GM20431 (cell line): ENCODE data around the gene BBS9.

ENCODE experiments used
- in situ Hi-C: fragments of 300-500 bp; cut with MseI, MboI; formaldehyde crosslinking; loops from one replicate; pipeline ENCODE4 v1.15.0; 2020; ENCODE audit warnings: low sequenced_read_pairs; ENCODE audit not compliant: unreplicated experiment

BBS9 gene

DNA sequence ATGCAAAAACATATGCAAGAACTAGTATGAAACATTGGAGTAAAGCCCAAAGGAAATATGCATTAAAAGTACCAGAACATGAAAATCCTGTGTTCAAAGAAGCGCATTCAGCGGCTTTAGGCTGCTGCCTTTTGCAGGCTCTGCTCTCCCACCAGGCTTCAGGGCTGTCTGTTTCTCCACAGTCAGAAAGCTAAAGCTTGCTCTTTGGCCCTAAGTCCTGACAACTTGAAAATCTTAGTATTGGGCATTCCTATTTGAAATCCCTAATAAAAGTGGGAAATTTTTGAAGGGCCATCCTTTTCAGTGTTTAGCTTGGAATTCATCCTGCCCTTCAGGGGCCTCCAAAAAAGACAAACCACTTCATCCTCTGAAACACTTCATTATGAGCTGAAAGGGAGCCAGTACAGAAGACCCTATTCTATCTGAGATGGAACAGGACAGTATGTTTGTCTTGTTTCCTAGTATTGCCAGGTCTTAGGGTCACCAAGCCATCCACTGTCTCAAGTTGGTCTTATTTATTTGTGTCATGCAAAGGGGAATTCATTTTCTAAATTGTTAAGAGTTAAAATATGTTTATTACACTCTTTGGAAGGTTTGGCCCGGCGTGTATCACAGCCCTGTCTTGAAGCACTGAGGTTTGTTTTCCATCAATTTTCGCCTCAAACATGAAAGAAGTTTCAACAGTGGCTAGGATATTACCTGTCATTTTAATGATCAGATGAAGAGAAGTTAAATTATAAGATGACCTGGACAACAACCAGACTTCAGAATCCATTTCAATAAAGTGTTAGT is 449.7 kb downstream of the BBS9 start:
- in situ Hi-C loops, result no loop called here

DNA sequence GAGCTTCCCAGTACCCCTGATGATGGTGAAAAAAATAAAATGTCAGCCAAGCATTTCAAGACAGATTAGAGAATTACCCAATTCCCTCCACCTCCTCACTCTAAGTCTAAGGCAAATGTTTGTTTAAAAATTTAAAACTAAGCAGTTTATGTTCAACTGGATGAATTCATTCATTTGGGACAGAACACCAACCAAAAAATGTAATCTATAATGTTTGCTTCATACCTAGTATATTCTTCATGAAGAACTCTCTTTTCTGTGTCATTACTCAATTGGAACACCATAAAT is 450.3 kb downstream of the BBS9 start:
- in situ Hi-C loops, result no loop called here

DNA sequence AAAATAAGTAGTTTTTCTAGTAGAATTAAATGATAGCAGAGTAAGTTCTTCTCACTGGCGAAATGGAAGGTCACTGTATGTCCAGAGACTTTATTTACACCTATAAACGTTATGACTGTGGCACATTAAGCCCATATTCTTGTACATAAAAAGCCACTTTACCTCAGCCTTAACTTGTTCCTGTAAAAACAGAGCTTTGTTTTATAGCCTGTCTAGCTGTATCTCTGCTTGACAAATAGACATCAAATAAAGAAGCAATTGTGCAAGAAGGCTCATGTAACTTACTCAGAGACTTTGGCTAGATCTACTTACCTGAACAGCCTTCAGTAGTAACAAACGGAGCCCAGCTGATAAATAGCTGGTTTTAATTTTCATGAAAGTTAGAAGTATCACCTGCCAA is 451.9 kb downstream of the BBS9 start:
- in situ Hi-C loops, result no loop called here

DNA sequence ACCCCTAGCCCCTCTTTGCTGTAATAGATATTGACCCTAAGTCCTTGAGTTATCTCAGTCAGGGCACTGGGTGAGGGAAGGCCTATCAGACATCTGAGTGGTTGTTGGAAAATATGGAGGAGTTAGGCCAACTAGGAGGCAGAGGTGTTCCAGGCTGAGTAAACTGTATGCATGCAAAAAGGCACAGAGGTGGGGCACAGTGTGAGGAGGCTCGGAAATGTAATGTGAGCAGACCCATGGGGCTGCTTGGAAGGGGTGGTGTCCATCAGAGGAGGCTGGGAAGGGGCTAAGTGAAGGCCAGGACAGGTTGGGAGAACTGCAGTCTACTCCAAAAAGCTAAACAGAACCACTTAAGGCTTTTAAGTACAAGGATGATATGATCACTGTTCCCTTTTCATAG is 452.7 kb downstream of the BBS9 start:
- in situ Hi-C loops, result no loop called here

DNA sequence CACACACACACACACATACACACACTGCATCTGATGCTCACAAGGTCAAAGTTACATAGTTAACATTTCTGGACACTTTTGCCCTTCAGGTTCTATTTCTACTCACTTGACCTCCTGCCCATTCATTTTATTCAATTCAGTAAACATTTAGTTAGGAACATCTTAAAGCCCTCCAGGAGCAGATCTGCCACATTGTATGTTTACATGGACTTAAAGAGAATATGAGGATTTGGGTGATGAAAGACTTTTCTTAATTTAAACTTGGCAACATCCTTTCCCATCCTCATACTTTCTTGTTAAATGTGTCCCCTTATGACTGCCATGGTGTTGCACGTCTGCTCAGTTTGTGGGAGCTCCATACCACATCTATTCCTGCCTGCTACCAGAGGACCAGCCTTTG is 453.2 kb downstream of the BBS9 start:
- in situ Hi-C loops, result no loop called here

DNA sequence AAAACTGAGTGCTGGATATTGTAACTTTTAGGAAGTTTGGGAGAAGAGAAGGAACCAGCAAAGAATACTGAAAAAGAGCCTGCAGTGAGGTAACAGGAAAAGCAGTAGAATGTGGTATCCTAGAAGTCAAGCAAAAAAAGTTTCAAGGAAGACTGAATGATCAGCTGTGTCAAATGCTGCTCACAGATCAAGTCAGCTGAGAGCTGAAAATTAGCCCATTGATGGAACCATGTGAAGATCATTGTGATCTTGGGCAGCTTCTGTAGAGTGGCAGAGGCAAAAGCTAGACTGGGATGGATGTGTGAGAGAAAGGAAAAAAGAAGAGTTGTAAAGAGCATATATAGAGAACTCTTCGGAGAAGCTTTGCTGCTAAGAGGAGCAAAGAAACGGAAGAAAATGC is 460.5 kb downstream of the BBS9 start:
- in situ Hi-C loops, result no loop called here

DNA sequence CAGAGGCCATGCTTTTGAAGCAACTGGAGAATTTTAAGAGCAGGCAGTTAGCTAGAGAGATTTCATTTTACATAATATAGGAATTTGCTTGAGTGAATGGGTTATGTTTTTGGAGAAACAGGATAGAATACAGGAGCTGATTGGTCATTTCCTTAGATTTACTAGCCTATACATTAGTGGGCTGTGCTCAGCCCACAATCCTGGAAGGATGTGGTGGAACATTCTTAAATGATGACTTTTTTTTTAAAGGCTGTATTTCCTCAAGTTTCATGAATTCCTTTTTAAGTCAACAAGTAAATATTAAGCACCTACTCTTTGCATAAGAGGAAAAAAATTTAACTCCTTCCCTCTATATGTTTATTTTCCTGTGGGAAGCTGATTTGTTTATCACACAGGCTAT is 461.6 kb downstream of the BBS9 start:
- in situ Hi-C loops, result no loop called here

DNA sequence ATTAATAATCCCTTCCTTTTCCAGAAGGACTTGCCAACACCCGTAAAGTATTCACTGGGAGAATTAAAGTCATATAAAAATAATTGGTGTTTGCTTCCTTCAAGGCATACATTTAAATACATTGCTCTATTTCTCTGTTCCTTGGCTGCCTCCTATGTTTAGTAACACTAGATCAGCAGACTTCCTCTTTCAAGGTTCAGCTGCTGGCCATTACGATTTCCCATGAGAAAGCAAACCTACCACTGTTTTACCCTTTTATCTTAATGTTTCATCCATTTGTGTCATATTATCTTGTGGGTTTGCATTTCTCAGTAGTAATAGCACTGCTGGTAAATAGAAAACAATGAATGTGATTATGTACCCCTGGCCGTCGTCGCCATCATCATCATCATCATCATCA is 462.1 kb downstream of the BBS9 start:
- in situ Hi-C loops, result no loop called here

DNA sequence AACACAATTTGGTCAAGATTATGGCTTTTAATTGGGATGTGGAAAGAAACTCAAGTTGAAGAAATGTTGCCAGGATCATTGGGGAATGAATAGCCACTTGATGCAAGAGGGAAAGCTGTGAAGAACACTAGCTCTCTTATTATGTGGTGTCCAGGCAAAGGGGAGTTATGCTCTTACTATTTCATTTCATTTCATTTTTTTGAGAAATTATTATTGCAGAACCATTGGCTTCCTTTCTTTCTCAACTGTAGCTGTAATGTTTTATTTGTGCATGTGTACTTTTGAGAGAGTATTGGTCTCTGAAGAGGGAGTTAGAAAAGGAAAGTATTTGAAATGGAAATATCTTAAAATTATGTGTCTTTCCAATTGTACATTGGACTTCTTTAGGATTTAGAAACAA is 463.4 kb downstream of the BBS9 start:
- in situ Hi-C loops, result no loop called here

DNA sequence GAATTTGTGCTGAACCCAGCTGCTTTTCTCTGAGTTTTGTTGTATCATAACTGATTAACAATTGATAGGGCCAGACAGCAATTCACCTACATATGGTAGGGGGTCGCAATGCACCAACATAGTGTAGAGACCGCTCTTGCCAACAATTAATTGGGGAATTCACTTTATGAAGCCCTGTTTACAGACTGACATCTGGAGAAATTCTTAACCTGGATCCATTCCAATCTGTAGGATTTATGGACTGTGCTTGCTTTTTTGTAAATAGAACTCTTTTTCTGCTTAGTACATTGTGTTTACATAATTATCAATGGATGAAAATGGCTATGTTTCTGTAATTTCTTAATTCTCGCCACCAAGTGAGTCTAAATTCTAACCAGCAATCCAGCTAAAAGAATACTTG is 464.2 kb downstream of the BBS9 start:
- in situ Hi-C loops, result no loop called here

DNA sequence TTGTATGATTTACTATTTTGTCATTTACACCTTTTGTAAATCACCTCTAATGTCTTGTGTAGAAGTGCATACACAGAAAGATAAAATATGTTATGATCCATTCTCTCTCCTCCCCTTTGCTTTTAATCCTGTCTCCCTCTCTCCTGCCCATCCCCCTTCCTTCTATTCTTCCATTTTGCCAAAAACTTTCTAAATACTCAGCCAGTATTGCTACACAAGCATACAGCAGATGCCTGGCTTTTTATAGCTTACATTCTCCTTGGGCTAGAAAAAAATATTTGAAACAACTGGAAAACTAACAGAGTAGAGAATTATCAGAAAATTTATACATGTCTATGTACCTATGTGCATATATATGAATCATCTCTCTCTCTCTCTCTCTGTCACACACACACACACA is 467.3 kb downstream of the BBS9 start:
- in situ Hi-C loops, result no loop called here

DNA sequence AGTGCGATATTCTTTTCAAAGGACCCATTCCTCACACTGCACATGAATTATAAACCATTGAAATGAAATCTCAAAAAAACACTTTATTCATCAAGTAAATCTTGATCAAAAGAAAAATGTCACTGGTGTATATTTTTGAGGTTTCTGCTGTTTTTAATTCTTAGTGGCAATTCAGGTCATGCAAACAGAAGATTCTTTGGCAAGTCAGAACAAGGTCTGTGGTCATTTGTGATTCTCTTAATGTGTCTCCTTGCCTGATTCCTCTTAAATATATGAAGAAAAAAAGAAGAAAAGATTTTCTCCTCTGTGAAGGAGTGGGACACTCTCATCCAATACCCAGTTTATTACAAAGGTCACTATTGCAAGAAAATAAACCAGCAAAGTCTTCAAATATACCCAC is 467.8 kb downstream of the BBS9 start:
- in situ Hi-C loops, result no loop called here

DNA sequence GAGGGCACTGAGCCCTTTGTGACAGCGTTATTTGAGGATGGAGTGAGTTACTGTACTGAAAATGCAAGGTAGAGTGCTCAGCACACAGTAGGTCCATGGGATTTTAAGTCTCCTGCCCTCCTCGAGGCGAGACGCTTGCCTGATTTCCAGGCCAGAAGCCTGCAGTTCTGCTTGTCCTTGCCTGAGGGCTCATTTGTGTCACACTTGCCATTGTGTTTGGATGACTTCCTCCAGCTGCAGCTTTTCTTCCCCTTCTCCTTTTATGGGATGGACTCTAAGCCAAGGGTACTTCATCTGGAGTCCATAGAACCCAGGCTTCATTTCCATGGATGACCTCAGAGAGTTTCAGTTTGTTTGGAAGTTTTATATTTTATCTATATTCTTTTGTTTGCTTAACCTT is 471.7 kb downstream of the BBS9 start:
- in situ Hi-C loops, result no loop called here

DNA sequence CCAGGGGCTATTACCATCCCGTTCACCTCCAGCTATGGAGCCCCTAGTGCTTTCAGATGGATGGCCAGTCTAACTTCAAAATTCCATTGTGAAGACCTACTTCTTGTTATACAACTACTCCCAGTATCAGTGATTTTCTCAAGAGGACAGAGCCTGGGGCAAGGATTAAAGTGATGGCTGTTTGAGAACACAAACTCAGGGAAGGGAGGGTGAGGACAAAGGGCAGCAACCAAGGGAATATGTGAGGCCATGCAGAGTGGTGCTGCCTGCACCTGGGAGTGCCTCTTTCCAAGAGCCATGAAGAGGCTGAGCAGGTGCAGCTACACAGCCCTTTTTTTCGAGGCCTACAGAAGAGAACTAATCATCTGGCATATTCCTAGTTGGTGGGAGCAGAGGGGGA is 472.5 kb downstream of the BBS9 start:
- in situ Hi-C loops, result no loop called here

DNA sequence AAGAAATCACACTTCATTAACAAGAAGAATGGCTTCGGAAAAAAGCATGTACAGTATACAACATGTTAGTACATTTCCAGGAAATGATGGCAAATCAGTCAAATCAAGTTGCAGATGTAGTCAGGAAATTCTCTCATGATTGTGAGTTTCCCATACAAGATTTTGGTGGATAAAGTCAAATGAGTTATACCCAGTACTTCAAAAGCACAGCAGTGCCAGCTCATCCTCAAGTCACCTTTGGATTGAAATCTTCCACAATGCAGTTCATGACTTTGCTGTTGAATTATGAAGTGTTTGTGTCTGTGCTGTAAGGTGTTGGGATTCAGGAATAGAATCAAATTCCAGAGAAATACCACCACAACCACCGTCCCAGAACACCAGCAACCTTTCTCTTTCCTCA is 474.7 kb downstream of the BBS9 start:
- in situ Hi-C loops, result no loop called here

DNA sequence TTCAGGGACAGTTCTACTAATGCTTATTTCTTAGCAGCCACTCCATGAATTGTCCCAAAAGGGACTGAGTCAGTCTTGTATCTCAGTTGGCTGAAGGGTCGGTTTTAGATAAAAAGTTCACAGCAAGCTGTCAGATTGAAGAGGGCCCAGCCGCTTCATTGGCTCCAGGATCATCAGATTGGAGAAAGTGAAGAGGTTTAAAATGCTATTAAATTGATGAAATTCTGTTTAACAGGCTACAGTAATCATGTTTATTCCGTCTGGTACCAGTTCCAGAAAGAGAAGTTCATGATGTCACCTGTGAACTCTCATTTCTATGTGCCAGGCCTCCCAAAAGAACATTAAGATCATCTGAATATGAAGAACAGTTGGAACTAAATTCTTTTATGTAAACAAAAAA is 481.6 kb downstream of the BBS9 start:
- in situ Hi-C loops, result no loop called here

DNA sequence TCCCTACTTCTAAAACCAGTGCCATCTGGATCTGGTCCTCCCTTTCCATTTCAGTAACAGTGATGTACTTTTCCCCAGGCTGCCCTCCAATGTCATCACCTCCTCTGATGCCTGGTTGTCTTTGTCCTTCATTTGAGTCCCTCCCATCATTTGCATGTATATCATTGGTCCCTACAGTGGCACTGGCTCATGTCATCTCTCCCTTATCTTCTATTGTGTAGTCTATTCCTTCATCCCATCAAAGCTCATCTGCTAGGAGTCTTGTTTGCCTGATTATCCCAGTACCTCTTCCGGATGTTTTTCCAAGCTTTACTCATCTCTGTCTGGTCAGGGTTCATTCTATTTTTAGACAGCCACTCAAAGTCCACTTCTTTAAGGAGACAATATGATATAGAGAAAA is 483.1 kb downstream of the BBS9 start:
- in situ Hi-C loops, result no loop called here

DNA sequence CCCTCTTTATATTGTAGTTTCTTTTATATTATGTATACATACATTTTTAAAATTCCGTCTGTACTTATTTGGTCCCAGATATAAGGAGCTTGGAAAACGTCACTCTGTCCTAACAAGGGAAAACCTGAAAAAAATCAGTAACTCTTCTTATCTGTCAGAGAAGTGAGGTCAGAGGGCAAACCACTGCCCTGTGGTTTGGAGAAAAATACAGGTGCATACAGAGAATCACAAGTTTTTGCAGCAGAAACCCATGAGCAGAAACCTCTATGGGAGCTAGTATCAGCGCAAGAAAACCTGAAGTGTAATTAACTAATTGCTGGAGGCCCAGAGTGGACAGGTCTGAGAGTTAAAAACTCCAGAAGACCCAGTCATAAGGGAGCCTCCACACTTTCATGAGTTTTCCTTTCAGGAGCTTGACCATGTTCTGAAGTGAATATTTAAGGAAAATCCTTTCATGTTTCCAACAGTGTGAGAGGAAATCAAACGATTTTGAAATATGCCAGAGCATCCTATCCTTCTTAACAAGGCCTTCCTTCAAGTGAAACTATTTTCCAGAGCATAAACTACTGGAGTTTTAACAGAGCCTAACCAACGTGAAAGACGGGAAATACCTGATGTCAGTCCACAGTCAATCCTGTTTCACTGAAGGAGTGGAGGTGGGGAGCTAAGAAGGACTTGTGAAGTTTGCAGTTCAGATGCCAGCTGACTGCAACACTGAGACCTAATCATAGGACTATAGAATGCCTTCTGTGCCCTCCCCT is 485.2 kb downstream of the BBS9 start:
- in situ Hi-C loops, result no loop called here

DNA sequence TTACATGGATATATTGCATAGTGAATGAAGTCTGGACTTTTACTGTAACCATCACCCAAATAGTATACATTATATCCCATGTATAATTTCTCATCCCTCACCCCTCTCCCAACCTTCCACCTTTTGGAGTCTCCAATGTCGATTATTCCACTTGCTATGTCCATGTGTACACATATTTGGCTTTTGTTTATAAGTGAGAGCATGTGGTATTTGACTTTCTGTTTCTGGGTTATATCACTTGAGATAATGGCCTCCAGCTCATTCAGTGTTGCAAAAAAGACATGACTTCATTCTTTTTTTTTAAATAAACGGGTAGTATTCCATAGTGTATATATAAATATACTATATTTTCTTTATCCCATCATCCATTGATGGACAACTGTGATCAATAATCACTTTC is 487.4 kb downstream of the BBS9 start:
- in situ Hi-C loops, result no loop called here

DNA sequence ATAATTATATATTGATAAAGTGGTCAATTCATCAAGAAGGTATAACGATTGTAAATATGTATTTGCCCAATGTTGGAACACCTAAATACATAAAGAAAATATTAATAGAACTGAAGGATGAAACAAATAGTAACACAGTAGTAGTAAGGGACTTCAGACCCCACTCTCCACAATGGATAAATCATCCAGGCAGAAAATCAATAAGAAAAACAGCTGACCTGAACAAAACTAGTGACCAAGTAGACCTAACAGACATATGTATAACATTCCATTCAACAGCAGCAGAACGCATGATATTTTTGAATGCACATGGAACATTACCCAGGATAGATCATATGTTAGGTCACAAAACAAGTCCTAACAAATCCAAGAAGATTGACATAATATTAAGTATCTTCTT is 489.9 kb downstream of the BBS9 start:
- in situ Hi-C loops, result no loop called here

DNA sequence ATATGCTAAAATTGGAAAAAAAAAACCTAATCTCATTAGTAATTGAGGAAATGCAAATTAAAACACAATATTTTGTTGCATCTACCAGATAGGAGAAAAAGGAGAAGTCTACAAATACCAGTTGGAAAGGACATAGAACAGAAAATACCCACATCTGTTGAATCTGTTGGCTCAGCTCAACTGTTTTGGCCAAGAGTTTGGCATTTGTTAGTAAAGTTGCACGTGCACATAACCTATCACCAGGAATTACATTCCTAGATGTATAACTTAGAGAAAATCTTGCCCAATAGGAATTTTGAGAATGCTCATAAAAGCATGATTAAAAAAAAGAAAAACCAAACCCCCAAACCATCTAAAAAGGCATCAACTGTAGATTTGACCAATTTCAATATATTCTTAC is 493.9 kb downstream of the BBS9 start:
- in situ Hi-C loops, result no loop called here

DNA sequence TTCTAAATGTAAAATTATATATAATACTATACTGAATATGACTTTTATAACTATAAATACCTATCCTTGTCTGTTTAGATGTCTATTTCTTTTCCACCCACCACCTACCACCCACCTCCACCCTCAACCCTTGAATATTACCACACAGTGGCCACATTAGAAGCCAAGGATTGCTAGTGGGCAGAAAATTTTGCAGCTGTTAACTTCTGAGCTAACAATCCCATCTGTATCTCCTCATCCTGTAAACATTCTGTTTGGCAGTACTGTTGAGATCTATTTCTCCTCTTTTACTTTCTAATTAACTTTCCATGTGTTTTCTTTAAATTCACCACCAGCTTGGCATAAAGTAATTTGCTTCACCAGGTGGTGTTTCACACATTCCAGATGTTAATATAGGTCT is 494.9 kb downstream of the BBS9 start:
- in situ Hi-C loops, result no loop called here
